ENCODE measurements around the gene AFF2. TPM values are rescaled to one million over a fixed set of nuclear protein-coding genes. Genes with fewer than 3 reads are reported as not detected.

Gene AFF2
- total and polyA plus RNA-seq, 11 donors = under 0.01 to 0.83 (median 0.07) TPM

GRCh38 chrX:149004936-149005335 is 504.5 kb downstream of the AFF2 start:
- TF ChIP-seq, protein P1, sequence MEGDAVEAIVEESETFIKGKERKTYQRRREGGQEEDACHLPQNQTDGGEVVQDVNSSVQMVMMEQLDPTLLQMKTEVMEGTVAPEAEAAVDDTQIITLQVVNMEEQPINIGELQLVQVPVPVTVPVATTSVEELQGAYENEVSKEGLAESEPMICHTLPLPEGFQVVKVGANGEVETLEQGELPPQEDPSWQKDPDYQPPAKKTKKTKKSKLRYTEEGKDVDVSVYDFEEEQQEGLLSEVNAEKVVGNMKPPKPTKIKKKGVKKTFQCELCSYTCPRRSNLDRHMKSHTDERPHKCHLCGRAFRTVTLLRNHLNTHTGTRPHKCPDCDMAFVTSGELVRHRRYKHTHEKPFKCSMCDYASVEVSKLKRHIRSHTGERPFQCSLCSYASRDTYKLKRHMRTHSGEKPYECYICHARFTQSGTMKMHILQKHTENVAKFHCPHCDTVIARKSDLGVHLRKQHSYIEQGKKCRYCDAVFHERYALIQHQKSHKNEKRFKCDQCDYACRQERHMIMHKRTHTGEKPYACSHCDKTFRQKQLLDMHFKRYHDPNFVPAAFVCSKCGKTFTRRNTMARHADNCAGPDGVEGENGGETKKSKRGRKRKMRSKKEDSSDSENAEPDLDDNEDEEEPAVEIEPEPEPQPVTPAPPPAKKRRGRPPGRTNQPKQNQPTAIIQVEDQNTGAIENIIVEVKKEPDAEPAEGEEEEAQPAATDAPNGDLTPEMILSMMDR (IDR thresholded peaks at IDR 0.05) = no peak
- TF ChIP-seq POLR2A (IDR thresholded peaks at IDR 0.05) = no peak
- ATAC-seq (no peak), DNase-seq (no peak)
- 61 to 89% (median 77%) methylated on average over 2 of the region's 2 CpGs for WGBS, 4 donors
- intact Hi-C loops (cut with DNase I) = no loop called here
- H3K4me1 ChIP-seq = no peaks in the 10 kb centered on the region
- no peaks in the 10 kb centered on the region for H3K27me3 ChIP-seq
- no peaks in the 10 kb centered on the region for H3K9me3 ChIP-seq
- H3K36me3 ChIP-seq = no peaks in the 10 kb centered on the region
- H3K27ac ChIP-seq = no peak overlapping the region
- H3K4me3 ChIP-seq = no peak overlapping the region

DNA sequence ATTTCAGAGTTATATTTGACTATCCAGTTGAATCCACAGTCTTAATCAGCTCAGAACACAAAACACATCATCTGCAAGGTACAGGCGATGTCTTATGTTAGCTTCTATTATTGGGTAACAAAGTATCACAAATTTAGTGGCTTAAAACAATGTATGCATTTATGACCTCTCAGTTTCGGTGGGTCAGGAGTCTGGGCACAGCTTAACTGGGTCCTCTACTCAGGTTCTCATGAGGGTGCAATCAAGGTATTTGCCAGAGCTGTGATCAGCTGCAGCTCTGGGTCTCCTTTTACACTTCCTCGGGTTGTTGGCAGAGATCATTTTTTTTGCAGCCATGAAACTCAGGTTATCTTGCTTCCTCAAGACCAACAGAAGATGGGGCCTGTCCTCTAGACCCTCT is 505.8 kb downstream of the AFF2 start:
- DNase-seq = no peak

GRCh38 chrX:149007423-149007822 is 507.0 kb downstream of the AFF2 start:
- Histone ChIP-seq H3K4me3 (no peak overlapping the region), H3K27ac (no peak overlapping the region), H3K4me1 (no peaks in the 10 kb centered on the region), H3K9me3 (no peaks in the 10 kb centered on the region), H3K27me3 (no peaks in the 10 kb centered on the region), H3K36me3 (no peaks in the 10 kb centered on the region)
- ATAC-seq (peak in 2 of 4 donors; percentile 33 to 37), DNase-seq (peak in 1 of 5 donors; percentile 6)
- TF ChIP-seq POLR2A (IDR thresholded peaks at IDR 0.05) = no peak
- TF ChIP-seq, protein P1 (IDR thresholded peaks at IDR 0.05) = no peak
- intact Hi-C loops (cut with DNase I) = no loop called here
- 25 to 36% (median 30%) methylated on average over 4 of the region's 4 CpGs for WGBS, 4 donors

More for the DNA sequence above, 505.8 kb downstream of the AFF2 start:
- no peaks in the 10 kb centered on the region for H3K9me3 ChIP-seq
- intact Hi-C loops (cut with DNase I) = no loop called here
- TF ChIP-seq, protein P1 (IDR thresholded peaks at IDR 0.05) = no peak
- TF ChIP-seq POLR2A (IDR thresholded peaks at IDR 0.05) = no peak
- H3K36me3 ChIP-seq = no peaks in the 10 kb centered on the region
- H3K4me3 ChIP-seq = no peak overlapping the region
- no peaks in the 10 kb centered on the region for H3K27me3 ChIP-seq
- WGBS, 4 donors = 62 to 86% (median 73%) methylated on average over 3 of the region's 3 CpGs
- H3K27ac ChIP-seq = no peak overlapping the region
- ATAC-seq = no peak
- H3K4me1 ChIP-seq = no peaks in the 10 kb centered on the region

DNA sequence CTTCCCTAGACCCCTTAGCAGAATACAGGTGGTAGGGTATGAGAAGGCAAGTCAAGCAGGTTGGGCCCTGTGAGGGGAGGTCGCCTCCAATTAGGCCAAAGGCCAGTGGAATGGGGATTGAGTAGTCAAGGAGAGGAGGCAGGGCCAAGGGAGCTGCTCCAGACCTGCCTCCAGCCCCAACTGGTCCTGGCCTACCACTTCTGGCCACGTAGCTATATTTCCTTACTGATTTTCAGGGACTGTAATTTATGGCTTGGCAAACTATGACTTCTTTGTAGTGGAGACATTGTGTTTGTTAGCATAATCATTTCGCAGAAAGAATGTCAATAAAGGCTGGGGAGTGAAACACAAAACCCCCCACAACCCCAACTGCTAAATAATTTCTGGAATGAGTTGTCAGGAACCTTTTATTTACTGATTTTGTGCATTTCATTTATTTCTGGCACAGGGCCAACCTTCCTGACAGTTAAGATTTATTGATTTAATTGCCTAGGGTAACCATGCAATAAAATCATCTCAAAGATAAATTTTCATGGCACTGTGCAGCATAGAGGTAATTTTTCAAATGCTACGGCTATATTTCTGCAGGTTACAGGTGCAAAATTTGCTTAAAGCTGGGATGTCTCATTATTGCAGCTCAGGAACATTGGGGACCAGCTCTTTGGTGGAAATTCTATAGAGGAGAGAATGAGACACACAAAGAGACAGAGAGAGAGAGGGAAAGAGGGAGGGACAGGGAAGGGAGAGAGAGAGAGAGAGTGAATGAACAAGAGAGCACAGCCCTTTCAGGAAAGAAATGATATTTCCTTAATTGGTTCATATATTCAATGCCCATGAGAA is 509.8 kb downstream of the AFF2 start:
- WGBS, 4 donors = 49 to 88% (median 76%) methylated on average over 4 of the region's 4 CpGs
- Histone ChIP-seq H3K27me3 (no peaks in the 10 kb centered on the region), H3K4me1 (no peaks in the 10 kb centered on the region), H3K36me3 (no peaks in the 10 kb centered on the region), H3K9me3 (no peaks in the 10 kb centered on the region), H3K27ac (no peak overlapping the region), H3K4me3 (no peak overlapping the region)
- TF ChIP-seq, protein P1 (IDR thresholded peaks at IDR 0.05) = no peak
- TF ChIP-seq POLR2A (IDR thresholded peaks at IDR 0.05) = no peak
- intact Hi-C loops (cut with DNase I) = no loop called here
- ATAC-seq (no peak), DNase-seq (no peak)
